Mesenteric fat pad (tissue), 1 donor: ENCODE results near the gene TRAPPC2. TPM values are rescaled to one million over a fixed set of nuclear protein-coding genes. Genes with fewer than 3 reads are reported as not detected.
"Not testable (repeated sequence)": the region's sequence is repeated elsewhere in the genome, so short reads cannot be mapped to it uniquely, and the experiment has no call there.

Source experiments
- DNase-seq: peaks from one replicate; pipeline ENCODE4 v3.0.0-alpha.2; 2020; ENCODE audit warnings: low spot score
- total RNA-seq: library from RNA; stranded (reverse); fragmentation: NEBNext Ultra II Directional; extraction: Animal tissue kit (Norgen Biotek cat#: 25700); gene quantifications from one replicate; pipeline ENCODE4 v1.2.1, GENCODE V29; 2021
- donor health status: DM: yes; HTN: yes; CAD: no.

The TRAPPC2 gene
- total RNA-seq, 1 donor from 2014 or later = 7.2 TPM

DNA sequence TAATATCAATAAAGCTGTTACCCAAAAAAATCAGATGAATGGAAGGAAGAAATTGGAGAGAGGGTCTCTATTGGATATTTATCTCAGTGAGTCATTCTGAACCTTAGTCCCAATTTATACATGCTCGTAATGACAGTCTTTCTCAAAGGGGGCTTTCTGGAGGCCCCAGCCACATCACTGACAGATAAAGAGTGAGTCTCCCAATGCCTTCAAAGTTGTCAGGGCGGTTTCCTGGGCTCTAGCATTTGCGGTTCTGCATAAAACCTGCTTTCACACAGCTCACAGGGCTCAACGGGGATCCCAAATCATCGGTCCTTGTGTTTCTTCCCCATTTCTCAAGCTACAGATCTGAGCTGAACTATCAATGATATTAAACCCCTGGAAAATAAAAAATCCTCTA is 64.2 kb downstream of the TRAPPC2 start:
- no peak for DNase-seq

DNA sequence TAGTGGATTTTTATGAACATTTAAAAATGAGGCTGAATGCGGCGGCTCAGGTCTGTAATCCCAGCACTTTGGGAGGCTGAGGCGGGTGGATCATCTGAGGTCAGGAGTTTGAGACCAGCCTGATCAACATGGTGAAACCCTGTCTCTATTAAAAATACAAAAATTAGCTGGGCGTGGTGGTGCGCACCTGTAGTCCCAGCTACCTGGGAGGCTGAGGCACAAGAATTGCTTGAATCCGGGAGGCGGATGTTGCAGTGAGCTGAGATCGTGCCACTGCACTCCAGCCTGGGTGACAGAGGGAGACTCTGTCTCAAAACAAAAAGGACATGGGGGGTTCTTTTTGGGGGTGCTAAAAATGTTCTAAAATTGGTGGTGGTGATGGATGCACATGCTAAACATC is 64.7 kb downstream of the TRAPPC2 start:
- DNase-seq = not testable (repeated sequence)

DNA sequence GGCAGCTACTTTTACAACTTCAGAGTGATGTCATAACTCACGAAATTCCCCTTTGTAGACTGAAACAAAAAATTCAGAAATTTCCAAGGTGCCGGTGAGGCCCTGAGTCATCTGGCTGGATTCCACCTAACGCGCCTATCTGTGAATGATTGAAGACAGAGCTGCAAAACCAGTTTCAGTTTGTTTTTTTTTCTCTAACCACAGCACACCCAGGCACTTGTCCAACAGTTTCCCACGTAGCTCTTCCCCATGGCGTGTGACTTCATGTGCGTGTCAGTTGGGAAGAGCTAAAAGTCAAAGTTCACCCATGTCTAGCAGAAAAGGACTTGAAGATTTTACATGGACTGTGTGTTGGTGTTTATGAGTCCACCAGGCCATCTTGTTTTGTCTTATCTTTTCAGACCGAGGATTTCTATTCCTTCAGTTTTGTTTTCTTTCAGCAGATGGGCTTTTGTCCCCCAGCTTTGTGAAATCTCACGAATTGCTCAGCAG is 65.1 kb downstream of the TRAPPC2 start:
- no peak for DNase-seq

DNA sequence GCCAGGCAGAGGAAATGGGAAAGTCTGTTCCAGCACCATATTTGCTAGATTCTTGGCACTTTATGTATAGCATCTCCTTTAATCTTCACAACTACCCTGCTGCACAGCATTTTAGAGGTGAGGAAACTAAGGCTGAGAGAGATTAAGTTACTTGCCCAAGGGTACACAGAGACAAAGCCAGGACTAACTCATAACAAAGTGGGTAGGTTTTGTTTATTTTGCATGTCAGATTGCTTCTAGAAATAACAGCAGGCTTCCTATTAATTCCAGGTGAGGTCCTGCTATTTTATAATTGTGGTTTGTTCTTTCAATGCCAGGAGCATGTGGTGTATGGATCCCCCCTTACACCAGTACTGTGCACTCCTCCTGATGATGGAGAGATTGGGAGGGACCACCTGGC is 66.5 kb downstream of the TRAPPC2 start:
- DNase-seq = no peak

DNA sequence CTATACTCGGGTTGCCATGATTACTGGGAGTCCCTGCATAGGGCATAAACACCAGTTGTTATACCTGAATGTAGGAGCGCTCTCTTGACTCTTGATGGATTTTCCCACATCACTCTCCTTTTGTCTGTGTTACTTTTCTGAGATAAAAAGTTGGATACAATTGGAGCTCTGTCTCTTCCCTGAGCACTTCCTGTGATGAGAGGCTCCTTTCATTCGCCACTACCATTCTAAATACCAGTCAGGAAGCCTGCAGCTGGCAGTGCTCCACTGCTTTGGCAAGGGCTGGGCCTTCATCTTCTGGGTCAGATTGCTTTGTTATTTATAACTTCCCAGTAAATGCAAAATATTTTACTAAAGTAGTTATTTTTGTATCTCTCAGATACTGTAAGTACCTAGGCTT is 67.6 kb downstream of the TRAPPC2 start:
- DNase-seq = no peak

DNA sequence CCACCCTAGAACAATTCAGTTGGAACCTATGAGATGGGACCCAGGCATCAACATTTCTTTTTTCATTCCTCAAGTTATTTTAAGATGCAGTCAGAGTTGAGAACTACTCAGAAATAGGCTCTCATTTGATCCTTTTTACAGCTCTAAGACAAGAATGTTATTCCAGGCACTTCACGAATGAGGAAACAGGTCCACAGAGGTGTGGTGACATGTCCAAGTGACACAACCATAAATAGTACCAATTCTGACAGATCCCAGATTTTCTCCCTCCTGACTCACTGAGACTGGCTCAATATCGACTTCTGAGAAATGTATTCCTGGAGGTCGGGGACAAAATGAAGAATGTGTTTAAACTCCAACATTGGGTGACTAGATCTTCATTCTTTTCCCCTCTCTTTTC is 70.4 kb downstream of the TRAPPC2 start:
- DNase-seq = no peak

DNA sequence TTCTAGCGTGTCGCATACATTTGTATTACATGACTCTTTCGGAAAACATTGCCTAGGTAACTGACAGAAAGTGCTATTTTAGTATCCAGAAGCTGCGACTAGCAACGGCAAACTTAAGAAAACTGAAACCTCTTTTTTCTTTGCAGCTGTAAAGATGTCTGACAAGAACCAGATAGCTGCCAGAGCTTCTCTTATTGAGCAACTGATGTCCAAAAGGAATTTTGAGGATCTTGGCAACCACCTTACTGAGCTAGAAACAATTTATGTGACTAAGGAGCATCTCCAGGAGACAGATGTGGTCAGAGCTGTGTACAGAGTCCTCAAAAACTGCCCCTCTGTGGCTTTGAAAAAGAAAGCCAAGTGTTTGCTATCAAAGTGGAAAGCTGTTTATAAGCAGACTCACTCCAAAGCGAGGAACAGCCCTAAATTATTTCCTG is 72.0 kb downstream of the TRAPPC2 start:
- no peak for DNase-seq

Other genes starting within 250 kb of the TRAPPC2 start
- 15.7 TPM for gene EGFL6, start 165.0 kb downstream of the TRAPPC2 start, total RNA-seq
- gene TCEANC, start 81.5 kb downstream of the TRAPPC2 start, total RNA-seq = 2.9 TPM
- 41.7 TPM for gene RAB9A, start 45.5 kb downstream of the TRAPPC2 start, total RNA-seq
- 14.4 TPM for gene OFD1, start 128 bp upstream of the TRAPPC2 start, total RNA-seq
- 2.3 TPM for gene GPM6B, start 82.5 kb upstream of the TRAPPC2 start, total RNA-seq